Endometrium (tissue), 2 donors: ENCODE results near the gene PKP3.
"Not testable (repeated sequence)": the region's sequence is repeated elsewhere in the genome, so short reads cannot be mapped to it uniquely, and the experiment has no call there.

Experiments
- FAIRE-seq: peaks from 2 replicates; lab custom pipeline; 2012; peaks lifted over from hg19 to GRCh38; lab: Jason Lieb, UNC
- donor health status: control.
- donor health status: control.

The PKP3 gene

GRCh38 chr11:396948-397548, 3.0 kb downstream of the PKP3 start:
- FAIRE-seq, result no peak

- FAIRE-seq, result no peak
Measured at GRCh38 chr11:398826-399225, 4.8 kb downstream of the PKP3 start.

GRCh38 chr11:399731-400211, 5.8 kb downstream of the PKP3 start:
- no peak for FAIRE-seq

- FAIRE-seq, result no peak
Measured at GRCh38 chr11:400241-400689, 6.3 kb downstream of the PKP3 start.

GRCh38 chr11:401196-401595, 7.2 kb downstream of the PKP3 start:
- FAIRE-seq, result not testable (repeated sequence)

GRCh38 chr11:403021-403760, 9.2 kb downstream of the PKP3 start:
- no peak for FAIRE-seq

- no peak for FAIRE-seq
Measured at GRCh38 chr11:403761-404431, 9.9 kb downstream of the PKP3 start.

GRCh38 chr11:404551-405264, 10.7 kb downstream of the PKP3 start:
- no peak for FAIRE-seq

GRCh38 chr11:405323-405953, 11.4 kb downstream of the PKP3 start:
- FAIRE-seq, result no peak

- no peak for FAIRE-seq
Measured at GRCh38 chr11:405954-406795, 12.2 kb downstream of the PKP3 start.

GRCh38 chr11:406796-407650, 13.0 kb downstream of the PKP3 start:
- FAIRE-seq, result no peak

- no peak for FAIRE-seq
Measured at GRCh38 chr11:407651-408123, 13.7 kb downstream of the PKP3 start.

GRCh38 chr11:408154-409007, 14.4 kb downstream of the PKP3 start:
- FAIRE-seq, result no peak

GRCh38 chr11:409008-409599, 15.1 kb downstream of the PKP3 start:
- FAIRE-seq, result no peak

- FAIRE-seq, result no peak
Measured at GRCh38 chr11:409600-410483, 15.8 kb downstream of the PKP3 start.

- not testable (repeated sequence) for FAIRE-seq
Measured at GRCh38 chr11:410711-411110, 16.7 kb downstream of the PKP3 start.

GRCh38 chr11:411520-411919, 17.5 kb downstream of the PKP3 start:
- not testable (repeated sequence) for FAIRE-seq
